ENCODE results near the gene C19orf12.

The C19orf12 gene

GRCh38 chr19:29668746-29669609 lies 46.1 kb downstream of the C19orf12 start:
- TF ChIP-seq, protein P1, sequence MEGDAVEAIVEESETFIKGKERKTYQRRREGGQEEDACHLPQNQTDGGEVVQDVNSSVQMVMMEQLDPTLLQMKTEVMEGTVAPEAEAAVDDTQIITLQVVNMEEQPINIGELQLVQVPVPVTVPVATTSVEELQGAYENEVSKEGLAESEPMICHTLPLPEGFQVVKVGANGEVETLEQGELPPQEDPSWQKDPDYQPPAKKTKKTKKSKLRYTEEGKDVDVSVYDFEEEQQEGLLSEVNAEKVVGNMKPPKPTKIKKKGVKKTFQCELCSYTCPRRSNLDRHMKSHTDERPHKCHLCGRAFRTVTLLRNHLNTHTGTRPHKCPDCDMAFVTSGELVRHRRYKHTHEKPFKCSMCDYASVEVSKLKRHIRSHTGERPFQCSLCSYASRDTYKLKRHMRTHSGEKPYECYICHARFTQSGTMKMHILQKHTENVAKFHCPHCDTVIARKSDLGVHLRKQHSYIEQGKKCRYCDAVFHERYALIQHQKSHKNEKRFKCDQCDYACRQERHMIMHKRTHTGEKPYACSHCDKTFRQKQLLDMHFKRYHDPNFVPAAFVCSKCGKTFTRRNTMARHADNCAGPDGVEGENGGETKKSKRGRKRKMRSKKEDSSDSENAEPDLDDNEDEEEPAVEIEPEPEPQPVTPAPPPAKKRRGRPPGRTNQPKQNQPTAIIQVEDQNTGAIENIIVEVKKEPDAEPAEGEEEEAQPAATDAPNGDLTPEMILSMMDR (IDR thresholded peaks at IDR 0.05): no peak

DNA sequence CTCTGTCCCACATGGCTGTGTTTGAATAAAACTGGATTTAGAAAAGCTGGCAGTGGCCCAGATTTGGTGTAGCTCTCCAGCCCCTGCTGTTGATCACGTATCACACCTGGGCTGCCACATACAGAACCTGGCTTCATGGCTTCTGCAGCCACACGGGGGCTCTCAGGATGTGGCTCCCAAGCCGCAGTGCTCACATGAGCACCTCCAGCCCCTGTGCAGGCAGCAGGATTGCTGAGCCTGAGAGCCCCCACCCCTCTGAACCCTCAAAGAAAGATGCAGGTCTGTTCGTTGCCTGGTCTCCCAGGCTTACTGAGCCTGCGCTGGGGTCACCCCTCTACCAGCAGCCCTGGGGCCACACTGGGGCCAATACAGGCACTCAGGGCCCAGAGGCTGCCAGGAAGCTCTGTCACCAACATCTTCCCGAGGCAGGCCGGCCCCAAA lies 47.1 kb downstream of the C19orf12 start:
- TF ChIP-seq, protein P1 (IDR thresholded peaks at IDR 0.05): no peak; the same call in 1 of the 2 replicates

- TF ChIP-seq, protein P1 (IDR thresholded peaks at IDR 0.05): no peak
Observed at GRCh38 chr19:29667387-29667783, 47.7 kb downstream of the C19orf12 start.

DNA sequence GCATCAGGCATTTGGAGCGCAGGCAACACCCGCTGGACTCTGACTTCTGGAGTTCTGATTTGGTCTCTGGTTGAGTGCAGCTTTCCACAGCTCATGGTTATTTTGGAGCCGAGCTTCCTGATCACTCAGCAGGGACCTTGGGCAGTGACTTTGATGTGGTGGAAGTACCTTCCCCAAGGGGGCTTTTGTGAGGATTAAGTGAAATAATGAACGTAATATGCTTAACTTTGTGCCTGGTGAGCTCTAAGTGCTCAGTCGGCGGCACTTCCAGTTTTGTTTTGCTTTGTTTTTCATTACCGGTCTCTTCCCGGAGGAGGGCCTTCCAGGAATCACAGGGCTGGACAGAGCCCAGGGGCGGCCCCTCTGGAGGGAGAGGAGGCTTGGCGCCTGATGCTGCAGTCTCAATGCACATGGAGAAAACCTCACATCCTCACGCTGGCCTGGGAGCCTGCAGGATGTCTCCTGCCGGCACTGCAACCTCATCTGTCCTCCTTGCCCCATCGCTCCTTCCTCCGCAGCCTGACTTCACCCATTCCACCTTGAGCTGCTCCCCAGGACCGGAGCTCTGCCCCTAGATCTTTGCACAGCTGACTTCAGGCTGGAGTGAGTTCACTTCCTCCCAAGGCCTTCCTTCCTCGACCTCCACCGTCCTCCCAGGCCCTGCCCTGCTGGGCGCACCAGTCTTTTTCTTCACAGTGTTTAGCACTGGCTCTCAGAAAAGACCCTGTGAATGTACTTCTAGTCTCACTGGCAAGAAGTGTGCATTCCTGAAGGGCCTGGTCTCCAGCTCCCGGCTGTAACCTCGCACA lies 48.3 kb downstream of the C19orf12 start:
- TF ChIP-seq, protein P1 (IDR thresholded peaks at IDR 0.05): no peak

GRCh38 chr19:29665826-29666577 lies 49.1 kb downstream of the C19orf12 start:
- TF ChIP-seq, protein P1 (IDR thresholded peaks at IDR 0.05): no peak

DNA sequence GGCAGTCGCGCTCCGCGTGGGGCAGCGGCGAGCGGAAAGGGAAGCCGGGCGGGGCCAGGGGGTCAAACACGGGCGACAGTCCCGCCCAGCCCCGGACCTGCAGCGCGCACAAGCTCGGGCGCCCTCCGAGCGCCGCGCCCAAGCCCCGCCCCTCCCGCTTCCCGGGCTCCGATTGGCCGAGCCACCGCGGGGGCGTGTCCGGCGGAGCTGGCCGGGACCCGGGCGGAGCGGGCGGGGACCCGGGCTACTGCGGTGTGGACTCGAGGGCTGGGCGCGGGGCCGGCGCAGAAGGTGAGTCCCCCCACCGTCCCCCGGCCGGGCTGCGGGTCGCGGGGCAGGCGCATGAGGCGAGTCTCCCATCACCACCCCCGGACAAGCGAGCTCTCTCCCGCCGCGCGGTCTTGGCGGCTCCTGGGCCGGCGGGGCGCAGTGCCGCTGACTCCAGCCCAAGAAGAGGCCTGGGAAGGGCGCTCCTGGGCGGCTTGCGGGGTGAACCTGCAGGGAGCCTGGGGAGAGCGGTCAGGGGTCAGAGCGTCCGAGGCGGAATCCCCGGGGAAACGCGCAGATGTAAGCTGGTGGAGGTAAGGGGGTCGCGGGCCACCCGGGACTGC lies 49.7 kb downstream of the C19orf12 start, which contains the start of gene PLEKHF1:
Gene PLEKHF1, plus strand, starts transcription at position 247 of the 611 bp plus-strand sequence. CDS start 8,379 bp downstream, outside the sequence.
- TF ChIP-seq, protein P1 (IDR thresholded peaks at IDR 0.05): no peak

All from LNCAP (cell line).